ENCODE results near the gene TWF1. TPM values are rescaled to one million over a fixed set of nuclear protein-coding genes. Genes with fewer than 3 reads are reported as not detected.
A peak's percentile ranks its signal among the peaks of the same experiment; 100 is the strongest.

Gene TWF1
- total and polyA plus RNA-seq, 9 of the 15 experiments (the other 6 are each of a cell fraction or from before 2014, with no cell fraction given) = 10.3 to 29.4 (median 23.4) TPM

- TF ChIP-seq PRDM10 (IDR thresholded peaks at IDR 0.05; ENCODE audit: partially characterized antibody) = no peak
- no peak for TF ChIP-seq POLR3A (IDR thresholded peaks at IDR 0.05; ENCODE audit: borderline replicate concordance, extremely low read depth, insufficient read depth, insufficient read length)
- no peak for TF ChIP-seq MCM2 (IDR thresholded peaks at IDR 0.05; ENCODE audit: low read depth)
- TF ChIP-seq ZNF263 (CRISPR knock-in tag; IDR thresholded peaks at IDR 0.05; ENCODE audit: borderline replicate concordance) = no peak
- TF ChIP-seq ZNF668 (CRISPR knock-in tag; IDR thresholded peaks at IDR 0.05) = no peak
- TF ChIP-seq ZNF766 (CRISPR knock-in tag; conservative IDR thresholded peaks at IDR 0.05) = no peak
- TF ChIP-seq TGIF2 (CRISPR knock-in tag; IDR thresholded peaks at IDR 0.05) = no peak
- TF ChIP-seq MITF (IDR thresholded peaks at IDR 0.05) = no peak
- 0 out of 2 replicates have a peak, but pooled peaks have one; percentile 40 for TF ChIP-seq KLF1 (tag; IDR thresholded peaks at IDR 0.05)
- TF ChIP-seq NFIC (IDR thresholded peaks at IDR 0.05) = no peak
- no peak for TF ChIP-seq HNRNPH1 (optimal IDR thresholded peaks at IDR 0.05; ENCODE audit: low read depth, low read length)
- no peak for TF ChIP-seq CLOCK (CRISPR knock-in tag; IDR thresholded peaks at IDR 0.05; ENCODE audit: borderline replicate concordance)
- TF ChIP-seq DMBX1 (CRISPR knock-in tag; IDR thresholded peaks at IDR 0.05; ENCODE audit: borderline replicate concordance) = no peak
- TF ChIP-seq HDGF (IDR thresholded peaks at IDR 0.05) = no peak
- no peak for TF ChIP-seq SRSF7 (optimal IDR thresholded peaks at IDR 0.05; ENCODE audit: low read depth, low read length)
- TF ChIP-seq ZNF165 (CRISPR knock-in tag; IDR thresholded peaks at IDR 0.05; ENCODE audit: borderline replicate concordance) = no peak
Measured at GRCh38 chr12:43835656-43836474, 29.7 kb upstream of the TWF1 start, which contains the start of gene TMEM117 (continued).
